Trophoblast cell (in vitro differentiated cells and primary cell): Measurements from ENCODE around the gene PFDN5.

Experiments used
- DNase-seq, 2 donors: peaks; one replicate each; pipeline ENCODE4 v3.0.0-alpha.2; 2016
- H2AFZ ChIP-seq: 2 replicates; pipeline ENCODE4 v1.6.1; 2013; ENCODE audit warnings: low read length, moderate library complexity, mild to moderate bottlenecking; ENCODE audit not compliant: insufficient read depth, poor library complexity
- H2AK5ac ChIP-seq: 2 replicates; pipeline ENCODE4 v1.6.1; 2013; ENCODE audit warnings: mild to moderate bottlenecking, low read length
- H2BK120ac ChIP-seq: 2 replicates; pipeline ENCODE4 v1.6.1; 2013; ENCODE audit warnings: low read length, mild to moderate bottlenecking, moderate library complexity; ENCODE audit not compliant: insufficient read depth, poor library complexity
- H2BK12ac ChIP-seq: 2 replicates; pipeline ENCODE4 v1.6.1; 2013; ENCODE audit warnings: mild to moderate bottlenecking, low read length, moderate library complexity
- H2BK5ac ChIP-seq: 2 replicates; pipeline ENCODE4 v1.6.1; 2013; ENCODE audit warnings: low read length, low read depth, moderate library complexity, mild to moderate bottlenecking; ENCODE audit not compliant: poor library complexity
- H3K14ac ChIP-seq: 2 replicates; pipeline ENCODE4 v1.6.1; 2013; ENCODE audit warnings: mild to moderate bottlenecking, low read length
- H3K18ac ChIP-seq: 2 replicates; pipeline ENCODE4 v1.6.1; 2013; ENCODE audit warnings: mild to moderate bottlenecking, low read length
- H3K23ac ChIP-seq: 2 replicates; pipeline ENCODE4 v1.6.1; 2013; ENCODE audit warnings: low read length
- H3K27ac ChIP-seq: 2 replicates; pipeline ENCODE4 v1.5.1; 2013; ENCODE audit warnings: low read depth, mild to moderate bottlenecking, inconsistent platforms, low read length, moderate library complexity
- H3K27me3 ChIP-seq: 2 replicates; pipeline ENCODE4 v1.6.1; 2013; ENCODE audit warnings: inconsistent platforms, mild to moderate bottlenecking, low read length, moderate library complexity; ENCODE audit not compliant: insufficient read depth
- H3K36me3 ChIP-seq, 2 experiments: 1 replicate in 1 of 2; 2 replicates in 1 of 2; pipeline ENCODE4 v1.6.1; 2013; ENCODE audit warnings: low read length in 2 of 2, mild to moderate bottlenecking in 2 of 2, moderate library complexity in 1 of 2; ENCODE audit not compliant: insufficient read depth in 2 of 2, control insufficient read depth in 1 of 2
- H3K4ac ChIP-seq: 2 replicates; pipeline ENCODE4 v1.6.1; 2013; ENCODE audit warnings: low read depth, mild to moderate bottlenecking, low read length, moderate library complexity
- H3K4me1 ChIP-seq, 2 experiments: 1 replicate in 1 of 2; 2 replicates in 1 of 2; pipeline ENCODE4 v1.6.1; 2013; ENCODE audit warnings: low read length in 2 of 2, mild to moderate bottlenecking in 2 of 2, moderate library complexity in 1 of 2; ENCODE audit not compliant: insufficient read depth in 2 of 2, control insufficient read depth in 1 of 2
- H3K4me2 ChIP-seq: 2 replicates; pipeline ENCODE4 v1.6.1; 2013; ENCODE audit warnings: inconsistent platforms, mild to moderate bottlenecking, low read length, moderate library complexity
- H3K4me3 ChIP-seq: 2 replicates; pipeline ENCODE4 v1.5.1; 2013; ENCODE audit warnings: mild to moderate bottlenecking, low read depth, low read length, inconsistent platforms
- H3K79me1 ChIP-seq: one replicate; pipeline ENCODE4 v1.6.1; 2013; ENCODE audit warnings: low read length
- H3K79me2 ChIP-seq: 2 replicates; pipeline ENCODE4 v1.6.1; 2013; ENCODE audit warnings: low read length, mild to moderate bottlenecking; ENCODE audit not compliant: control insufficient read depth, insufficient read depth, poor library complexity
- H3K9ac ChIP-seq: 2 replicates; pipeline ENCODE4 v1.6.1; 2013; ENCODE audit warnings: mild to moderate bottlenecking, low read length
- H3K9me3 ChIP-seq: 2 replicates; pipeline ENCODE4 v1.6.1; 2013; ENCODE audit warnings: low read depth, mild to moderate bottlenecking, control low read depth, inconsistent platforms, low read length; ENCODE audit not compliant: insufficient read depth
- H4K12ac ChIP-seq: 2 replicates; pipeline ENCODE4 v1.6.1; 2013; ENCODE audit warnings: low read depth, mild to moderate bottlenecking, low read length, moderate library complexity
- H4K8ac ChIP-seq: 2 replicates; pipeline ENCODE4 v1.6.1; 2013; ENCODE audit warnings: low read depth, mild to moderate bottlenecking, low read length, moderate library complexity
- H4K91ac ChIP-seq: one replicate; pipeline ENCODE4 v1.6.1; 2013; ENCODE audit warnings: low read depth, mild to moderate bottlenecking, low read length, moderate library complexity
- WGBS: extraction: QIAGEN DNeasy Blood & Tissue Kit; methylation state at CpG from one replicate; pipeline ENCODE4 v1.1.7; 2013; ENCODE audit warnings: missing lambda C conversion rate; ENCODE audit not compliant: insufficient read length, insufficient coverage; ENCODE audit errors: extremely low coverage; 5-methylcytosine and 5-hydroxymethylcytosine counted together

PFDN5 gene

GRCh38 chr12:53289891-53290290 lies 5.5 kb upstream of the PFDN5 start:
- H3K23ac ChIP-seq = no peak overlapping the region
- no peaks in the 10 kb centered on the region for H3K79me1 ChIP-seq
- no peak overlapping the region for H3K4ac ChIP-seq
- H3K9me3 ChIP-seq = no peaks in the 10 kb centered on the region
- no peak overlapping the region for H2BK5ac ChIP-seq
- peaks cover 56 to 66% of the 10 kb centered on the region in 2 experiments for H3K36me3 ChIP-seq
- no peak overlapping the region for H3K14ac ChIP-seq
- H3K79me2 ChIP-seq = no peaks in the 10 kb centered on the region
- H2AFZ ChIP-seq = no peak overlapping the region
- DNase-seq = no peak
- H3K4me2 ChIP-seq = no peak overlapping the region
- no peak overlapping the region for H3K9ac ChIP-seq
- H3K4me3 ChIP-seq = no peak overlapping the region
- H2BK12ac ChIP-seq = no peak overlapping the region
- H4K8ac ChIP-seq = no peak overlapping the region
- no CpG with 5 or more reads among the region's 4 CpGs for WGBS
- peaks cover under 1% of the 10 kb centered on the region in 2 experiments for H3K4me1 ChIP-seq
- H4K91ac ChIP-seq = no peak overlapping the region
- H3K27ac ChIP-seq = no peak overlapping the region
- no peak overlapping the region for H4K12ac ChIP-seq
- H3K18ac ChIP-seq = no peak overlapping the region
- no peaks in the 10 kb centered on the region for H3K27me3 ChIP-seq
- H2AK5ac ChIP-seq = no peak overlapping the region
- H2BK120ac ChIP-seq = no peak overlapping the region

- no CpG with 5 or more reads among the region's 9 CpGs for WGBS
Measured at GRCh38 chr12:53290661-53291060, 4.7 kb upstream of the PFDN5 start.

DNA sequence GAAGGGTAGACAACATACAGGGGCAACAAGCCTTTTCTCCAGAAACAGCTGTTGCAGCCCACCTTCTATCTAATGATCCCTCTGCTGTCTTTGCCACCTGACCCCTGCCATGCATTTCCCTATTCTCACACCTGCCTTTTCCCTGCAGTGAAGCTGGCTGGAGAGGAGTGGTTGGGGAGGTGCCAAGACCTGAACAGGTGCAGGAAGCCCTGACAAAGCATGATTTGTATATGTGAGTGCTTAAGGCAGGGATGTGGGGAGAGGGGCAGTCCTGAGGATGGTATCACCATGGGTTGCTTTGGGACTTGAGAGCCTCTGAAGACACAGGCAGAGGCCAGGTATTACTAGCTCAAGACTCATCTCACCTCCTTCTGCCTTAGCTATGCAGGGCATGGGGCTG lies 2.9 kb upstream of the PFDN5 start:
- Histone ChIP-seq H2BK12ac (no peak overlapping the region), H3K9ac (no peak overlapping the region), H3K23ac (no peak overlapping the region), H3K4me1 (peaks cover 2% of the 10 kb centered on the region in 2 experiments), H3K79me2 (peaks cover 4% of the 10 kb centered on the region), H3K27ac (no peak overlapping the region), H3K9me3 (no peaks in the 10 kb centered on the region), H4K12ac (no peak overlapping the region), H3K36me3 (peaks cover 45 to 51% of the 10 kb centered on the region in 2 experiments), H4K91ac (no peak overlapping the region), H3K18ac (no peak overlapping the region), H3K4me2 (no peak overlapping the region), H2AK5ac (no peak overlapping the region), H2BK120ac (no peak overlapping the region), H3K4me3 (no peak overlapping the region), H3K14ac (no peak overlapping the region), H4K8ac (no peak overlapping the region), H3K27me3 (no peaks in the 10 kb centered on the region), H2BK5ac (no peak overlapping the region), H3K79me1 (peaks cover 3% of the 10 kb centered on the region), H3K4ac (no peak overlapping the region), H2AFZ (no peak overlapping the region)
- no peak for DNase-seq

More at GRCh38 chr12:53290661-53291060, 4.7 kb upstream of the PFDN5 start:
- H3K23ac ChIP-seq = no peak overlapping the region
- peaks cover 3% of the 10 kb centered on the region for H3K79me2 ChIP-seq
- no peaks in the 10 kb centered on the region for H3K27me3 ChIP-seq
- no peak overlapping the region for H3K4ac ChIP-seq
- H2AK5ac ChIP-seq = no peak overlapping the region
- no peak overlapping the region for H2BK5ac ChIP-seq
- H3K18ac ChIP-seq = no peak overlapping the region
- no peak overlapping the region for H3K4me3 ChIP-seq
- no peak overlapping the region for H4K12ac ChIP-seq
- peaks cover 2% of the 10 kb centered on the region in 2 experiments for H3K4me1 ChIP-seq
- H3K14ac ChIP-seq = no peak overlapping the region
- H2BK120ac ChIP-seq = no peak overlapping the region
- no peak overlapping the region for H3K9ac ChIP-seq
- H3K9me3 ChIP-seq = no peaks in the 10 kb centered on the region
- H4K8ac ChIP-seq = no peak overlapping the region
- H2AFZ ChIP-seq = no peak overlapping the region
- H3K27ac ChIP-seq = no peak overlapping the region
- DNase-seq = no peak
- no peak overlapping the region for H2BK12ac ChIP-seq
- no peak overlapping the region for H4K91ac ChIP-seq
- no peak overlapping the region for H3K4me2 ChIP-seq
- peaks cover 3% of the 10 kb centered on the region for H3K79me1 ChIP-seq
- peaks cover 54 to 62% of the 10 kb centered on the region in 2 experiments for H3K36me3 ChIP-seq

DNA sequence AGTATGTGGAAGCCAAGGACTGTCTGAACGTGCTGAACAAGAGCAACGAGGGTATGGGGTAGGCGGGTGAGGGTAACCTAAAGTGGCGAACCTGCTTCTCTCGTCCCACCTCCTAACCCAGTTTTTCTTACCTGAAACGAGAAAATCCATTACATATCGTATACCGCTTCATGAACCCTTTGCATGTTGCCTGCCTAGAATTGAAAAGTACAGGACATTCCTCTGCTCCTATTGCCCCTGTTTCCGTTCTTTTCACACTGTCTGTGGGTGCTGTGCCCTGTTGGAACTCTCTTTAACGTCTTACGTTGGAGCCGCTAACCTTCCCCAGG lies 513 bp downstream of the PFDN5 start:
- Histone ChIP-seq H4K91ac (peak overlapping the region; percentile 28), H4K8ac (peak overlapping the region; percentile 95), H3K9ac (peak overlapping the region; percentile 71), H2AK5ac (peak overlapping the region; percentile 26), H3K36me3 (peaks cover 24 to 28% of the 10 kb centered on the region in 2 experiments), H3K4me3 (peak overlapping the region; percentile 88), H2BK5ac (no peak overlapping the region), H2BK12ac (no peak overlapping the region), H3K23ac (no peak overlapping the region), H4K12ac (peak overlapping the region; percentile 86), H3K18ac (peak overlapping the region; percentile 72), H3K4me2 (peak overlapping the region; percentile 68), H3K4me1 (peaks cover 6 to 13% of the 10 kb centered on the region in 2 experiments), H2AFZ (peak overlapping the region; percentile 78), H3K9me3 (peaks cover 3% of the 10 kb centered on the region), H3K14ac (peak overlapping the region; percentile 63), H3K79me2 (peaks cover 9% of the 10 kb centered on the region), H3K4ac (peak overlapping the region; percentile 72), H2BK120ac (peak overlapping the region; percentile 36), H3K27me3 (no peaks in the 10 kb centered on the region), H3K79me1 (peaks cover 9% of the 10 kb centered on the region), H3K27ac (peak overlapping the region; percentile 30)
- WGBS = no CpG with 5 or more reads among the region's 12 CpGs
- DNase-seq = no peak
